Left ventricle myocardium inferior (tissue), 1 donor: ENCODE results near the gene PDHB. TPM values are rescaled to one million over a fixed set of nuclear protein-coding genes. Genes with fewer than 3 reads are reported as not detected.

ENCODE experiments used
- DNase-seq: peaks from one replicate; pipeline ENCODE4 v3.0.0-alpha.2; 2020
- H3K27ac ChIP-seq: fragments of 200-600 bp; replicated peaks from 2 replicates; pipeline ENCODE4 v1.8.0; 2021
- H3K27me3 ChIP-seq: fragments of 200-600 bp; 2 replicates; pipeline ENCODE4 v1.8.0; 2021; ENCODE audit warnings: low read depth
- H3K36me3 ChIP-seq: fragments of 200-600 bp; 2 replicates; pipeline ENCODE4 v1.8.0; 2021
- H3K4me1 ChIP-seq: fragments of 200-600 bp; 2 replicates; pipeline ENCODE4 v1.8.0; 2021
- H3K4me3 ChIP-seq: fragments of 200-600 bp; 2 replicates; pipeline ENCODE4 v1.8.0; 2021; ENCODE audit warnings: mild to moderate bottlenecking, moderate library complexity
- H3K9me3 ChIP-seq: fragments of 200-600 bp; replicated peaks from 2 replicates; pipeline ENCODE4 v1.8.0; 2021
- intact Hi-C: fragments of 100-400 bp; cut with micrococcal nuclease; formaldehyde crosslinking; loops from one replicate; pipeline ENCODE4 v1.11.0; 2022
- total RNA-seq: library from RNA; stranded (reverse); fragmentation: NEBNext Ultra II Directional; extraction: Animal tissue kit (Norgen Biotek cat#: 25700); gene quantifications from one replicate; pipeline ENCODE4 v1.2.1, GENCODE V29; 2021
- TF ChIP-seq, protein P1 (sequence below): fragments of 200-600 bp; IDR thresholded peaks from 2 replicates; pipeline ENCODE4 v1.8.0; 2021; ENCODE audit warnings: antibody characterized with exemption, mild to moderate bottlenecking, borderline replicate concordance
- donor health status: DM: no; HTN: yes; CAD: no; lungs with severe emphysema.

Gene PDHB
- total RNA-seq, 1 donor from 2014 or later = 195 TPM

DNA sequence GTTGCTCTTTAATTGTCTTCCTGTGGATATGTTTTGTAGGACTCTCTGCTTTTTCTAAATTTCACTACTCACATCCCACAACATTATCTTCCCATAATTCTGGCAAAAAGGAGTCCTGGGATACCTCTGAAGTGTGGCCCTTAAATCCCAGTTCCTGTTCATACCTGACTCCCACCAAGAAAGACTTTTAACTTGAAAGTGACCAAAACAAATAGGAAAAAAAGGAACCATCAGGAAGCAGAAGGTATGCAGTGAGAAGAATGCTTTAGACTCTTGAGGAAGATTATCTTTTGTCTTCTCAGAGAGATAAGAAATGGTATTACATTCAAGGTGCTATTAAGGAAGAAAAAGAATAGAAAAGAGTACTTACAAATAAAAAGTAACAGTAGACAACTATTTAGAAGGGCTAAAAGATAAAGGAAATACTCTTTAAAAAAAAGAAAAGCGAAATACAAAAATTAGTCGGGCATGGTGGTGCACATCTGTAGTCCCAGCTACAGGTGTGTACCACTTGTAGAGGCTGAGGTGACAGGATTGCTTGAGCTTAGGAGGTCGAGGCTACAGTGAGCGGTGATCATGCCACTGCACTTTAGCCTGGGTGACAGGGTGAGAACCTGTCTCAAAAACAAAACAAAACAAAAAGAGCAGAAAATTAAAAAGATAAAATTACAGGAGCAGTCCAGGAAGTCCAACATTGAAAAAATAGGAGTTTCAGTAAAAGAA, 54.1 kb downstream of the PDHB start:
- Histone ChIP-seq H3K4me3 (no peak overlapping the region), H3K27me3 (no peaks in the 10 kb centered on the region), H3K4me1 (no peaks in the 10 kb centered on the region), H3K27ac (no peak overlapping the region), H3K36me3 (peaks cover 7% of the 10 kb centered on the region), H3K9me3 (no peaks in the 10 kb centered on the region)
- intact Hi-C loops = no loop called here
- DNase-seq = no peak
- TF ChIP-seq, protein P1, sequence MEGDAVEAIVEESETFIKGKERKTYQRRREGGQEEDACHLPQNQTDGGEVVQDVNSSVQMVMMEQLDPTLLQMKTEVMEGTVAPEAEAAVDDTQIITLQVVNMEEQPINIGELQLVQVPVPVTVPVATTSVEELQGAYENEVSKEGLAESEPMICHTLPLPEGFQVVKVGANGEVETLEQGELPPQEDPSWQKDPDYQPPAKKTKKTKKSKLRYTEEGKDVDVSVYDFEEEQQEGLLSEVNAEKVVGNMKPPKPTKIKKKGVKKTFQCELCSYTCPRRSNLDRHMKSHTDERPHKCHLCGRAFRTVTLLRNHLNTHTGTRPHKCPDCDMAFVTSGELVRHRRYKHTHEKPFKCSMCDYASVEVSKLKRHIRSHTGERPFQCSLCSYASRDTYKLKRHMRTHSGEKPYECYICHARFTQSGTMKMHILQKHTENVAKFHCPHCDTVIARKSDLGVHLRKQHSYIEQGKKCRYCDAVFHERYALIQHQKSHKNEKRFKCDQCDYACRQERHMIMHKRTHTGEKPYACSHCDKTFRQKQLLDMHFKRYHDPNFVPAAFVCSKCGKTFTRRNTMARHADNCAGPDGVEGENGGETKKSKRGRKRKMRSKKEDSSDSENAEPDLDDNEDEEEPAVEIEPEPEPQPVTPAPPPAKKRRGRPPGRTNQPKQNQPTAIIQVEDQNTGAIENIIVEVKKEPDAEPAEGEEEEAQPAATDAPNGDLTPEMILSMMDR = no peak

DNA sequence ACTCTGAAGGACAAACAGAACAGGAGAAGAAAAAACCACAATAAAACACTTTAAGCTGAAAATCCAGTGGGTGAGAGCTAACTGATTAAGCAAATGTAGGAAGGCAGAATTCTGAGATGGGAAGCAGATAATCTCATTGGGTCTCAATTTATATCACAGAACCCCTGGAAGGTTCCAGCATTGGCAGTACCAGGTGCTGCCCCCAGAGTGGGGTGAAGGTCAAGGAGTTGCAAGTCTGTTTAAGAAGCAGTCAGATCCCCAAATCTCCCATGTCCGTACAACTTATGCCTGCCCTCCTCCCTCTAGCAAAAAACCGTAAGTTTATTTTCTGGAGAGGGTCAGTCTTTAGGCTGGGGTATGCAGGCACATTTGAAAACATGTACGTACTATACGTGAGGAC, 55.9 kb downstream of the PDHB start:
- H3K27ac ChIP-seq = no peak overlapping the region
- intact Hi-C loops = no loop called here
- H3K36me3 ChIP-seq = peaks cover 6% of the 10 kb centered on the region
- no peaks in the 10 kb centered on the region for H3K27me3 ChIP-seq
- no peak for DNase-seq
- TF ChIP-seq, protein P1 = no peak
- H3K4me1 ChIP-seq = no peaks in the 10 kb centered on the region
- no peaks in the 10 kb centered on the region for H3K9me3 ChIP-seq
- no peak overlapping the region for H3K4me3 ChIP-seq

Other genes with a start within 250 kb of the PDHB start
- 4.5 TPM for gene DNASE1L3, start 222.9 kb downstream of the PDHB start, total RNA-seq
- gene ABHD6, start 196.0 kb downstream of the PDHB start, total RNA-seq = 7.2 TPM
- 22.7 TPM for gene RPP14, start 127.6 kb downstream of the PDHB start, total RNA-seq
- 13.0 TPM for gene HTD2, start 127.3 kb downstream of the PDHB start, total RNA-seq
- gene PXK, start 100.9 kb downstream of the PDHB start, total RNA-seq = 9.2 TPM
- 6.2 TPM for gene KCTD6, start 58.3 kb upstream of the PDHB start, total RNA-seq
- gene ACOX2, start 103.4 kb upstream of the PDHB start, total RNA-seq = 37.2 TPM
- gene FAM107A, start 143.6 kb upstream of the PDHB start, total RNA-seq = 115 TPM
- 0.16 TPM for gene FAM3D, start 232.9 kb upstream of the PDHB start, total RNA-seq